Endothelial cell of hepatic sinusoid (primary cell): ENCODE data around the gene AP1AR.

Experiments used
- in situ Hi-C: cut with HindIII; loops from 2 replicates; pipeline ENCODE4 v1.10.0; 2017; ENCODE audit warnings: low sequenced_read_pairs

The AP1AR gene

GRCh38 chr4:112219826-112220366 is 11.7 kb upstream of the AP1AR start:
- in situ Hi-C loops, result loop anchor here (5.0 kb wide), 1 partner anchor 38 kb away; no protein-coding TSS in a partner anchor

- in situ Hi-C loops, result no loop called here
Observed at GRCh38 chr4:112222219-112222955, 9.2 kb upstream of the AP1AR start.

DNA sequence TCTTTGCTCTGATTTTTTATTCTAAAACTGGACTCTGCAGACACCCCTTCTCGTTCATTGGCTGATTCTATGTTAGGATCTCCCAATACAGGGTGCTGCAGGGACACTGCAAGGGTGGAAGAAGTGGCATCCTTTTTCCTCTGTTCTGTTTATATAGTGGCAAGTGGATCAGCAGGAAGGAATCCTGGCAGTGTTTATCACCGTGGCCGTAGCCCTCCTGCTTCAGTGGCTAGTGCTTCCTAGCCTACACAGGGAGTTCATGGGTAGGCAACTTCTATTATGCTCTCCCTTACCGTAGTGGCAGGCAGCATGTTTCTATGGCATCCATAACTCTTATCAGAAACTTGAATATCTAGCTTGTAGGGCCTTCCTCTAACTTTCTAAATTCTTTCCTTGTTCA is 6.4 kb upstream of the AP1AR start:
- in situ Hi-C loops, result no loop called here

GRCh38 chr4:112230879-112231778 is 458 bp upstream of the AP1AR start:
- in situ Hi-C loops, result no loop called here

GRCh38 chr4:112234952-112235609 is 3.5 kb downstream of the AP1AR start:
- in situ Hi-C loops, result no loop called here

GRCh38 chr4:112236040-112236439 is 4.5 kb downstream of the AP1AR start:
- in situ Hi-C loops, result no loop called here

- in situ Hi-C loops, result no loop called here
Observed at GRCh38 chr4:112238833-112239232, 7.2 kb downstream of the AP1AR start.

DNA sequence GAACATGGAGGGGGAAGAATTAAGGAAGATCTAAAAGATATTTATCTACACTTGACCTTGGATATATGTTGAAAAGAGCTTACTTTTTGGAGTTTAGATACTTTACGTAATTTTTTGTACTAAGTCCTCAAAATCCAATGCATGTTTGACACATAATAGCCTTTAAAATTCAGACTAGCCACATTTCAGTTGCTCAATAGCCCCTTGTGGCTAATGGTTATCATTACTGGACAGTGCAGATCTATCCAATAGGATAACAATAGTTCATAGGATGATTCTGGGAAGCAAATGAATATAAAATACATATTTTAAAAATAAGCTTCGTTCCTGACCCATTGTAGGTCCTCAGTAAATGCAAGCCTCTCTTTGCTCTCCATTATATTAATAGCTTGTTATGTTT is 13.8 kb downstream of the AP1AR start:
- in situ Hi-C loops, result no loop called here

GRCh38 chr4:112247021-112247420 is 15.4 kb downstream of the AP1AR start:
- in situ Hi-C loops, result no loop called here

GRCh38 chr4:112251019-112251643 is 19.5 kb downstream of the AP1AR start:
- in situ Hi-C loops, result no loop called here

DNA sequence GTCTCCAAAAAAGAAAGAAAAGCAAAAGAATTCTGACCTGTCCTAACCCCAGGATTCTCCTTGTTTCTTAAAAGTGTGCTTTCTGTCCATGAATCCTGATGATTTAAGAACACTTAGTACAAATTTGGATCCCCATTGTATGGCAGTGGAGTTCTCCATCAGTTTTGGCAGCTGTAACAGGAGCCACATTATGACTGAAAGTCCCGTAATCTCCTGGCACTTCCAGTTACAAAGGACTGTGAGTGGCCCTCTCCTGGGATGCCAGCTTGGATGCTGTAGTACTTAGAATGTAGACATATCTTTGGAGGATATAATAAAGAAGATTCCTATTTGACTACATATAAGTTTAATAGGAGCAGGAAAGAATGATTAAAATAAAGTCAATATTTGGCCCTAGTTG is 20.6 kb downstream of the AP1AR start:
- in situ Hi-C loops, result no loop called here

DNA sequence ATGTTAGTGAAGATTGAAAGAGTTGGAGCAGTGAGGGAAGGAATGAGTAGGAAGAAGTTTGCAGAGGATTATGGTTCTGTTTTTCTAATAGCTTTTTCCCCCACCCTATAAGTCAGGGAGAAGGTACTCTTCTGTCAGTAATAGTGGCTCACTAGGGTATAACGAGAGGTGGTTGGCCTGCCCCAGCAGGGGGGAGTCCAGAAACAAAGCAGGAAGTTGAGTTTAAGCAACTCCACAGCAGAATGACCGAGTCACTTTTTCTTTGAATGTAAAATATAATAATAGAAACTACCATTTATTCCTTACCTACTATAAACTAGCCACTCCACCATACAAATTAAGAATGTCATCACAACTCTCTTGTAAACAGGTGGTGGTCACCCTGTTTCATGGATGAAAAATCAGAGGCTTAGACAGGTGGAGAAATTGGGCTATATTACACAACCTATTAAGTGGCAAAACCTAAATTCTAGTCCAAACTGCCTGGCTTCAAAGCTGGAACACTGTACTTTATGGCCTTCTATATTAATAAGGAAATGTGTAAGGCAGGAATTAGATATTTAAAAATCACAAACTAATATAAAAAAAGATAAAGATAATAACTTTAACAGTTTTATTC is 21.9 kb downstream of the AP1AR start:
- in situ Hi-C loops, result no loop called here

DNA sequence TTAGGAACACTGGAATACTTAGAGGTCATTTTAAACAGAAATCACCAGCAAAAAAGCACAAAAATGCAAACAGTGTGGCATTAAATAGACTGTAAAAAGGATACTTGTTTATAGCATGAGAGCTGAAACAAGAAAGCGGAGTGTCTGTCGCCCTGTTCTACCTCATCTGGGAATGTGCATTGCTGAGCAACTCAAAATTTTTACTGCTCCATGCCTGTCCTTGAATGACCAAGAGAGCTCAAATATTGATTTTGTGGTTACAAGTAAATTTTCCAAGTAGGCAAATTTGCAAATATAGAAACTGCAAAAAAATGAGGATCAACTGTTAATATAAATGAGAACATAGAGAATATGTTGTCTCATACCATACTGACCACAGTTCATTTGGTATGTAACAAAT is 25.5 kb downstream of the AP1AR start:
- in situ Hi-C loops, result no loop called here

DNA sequence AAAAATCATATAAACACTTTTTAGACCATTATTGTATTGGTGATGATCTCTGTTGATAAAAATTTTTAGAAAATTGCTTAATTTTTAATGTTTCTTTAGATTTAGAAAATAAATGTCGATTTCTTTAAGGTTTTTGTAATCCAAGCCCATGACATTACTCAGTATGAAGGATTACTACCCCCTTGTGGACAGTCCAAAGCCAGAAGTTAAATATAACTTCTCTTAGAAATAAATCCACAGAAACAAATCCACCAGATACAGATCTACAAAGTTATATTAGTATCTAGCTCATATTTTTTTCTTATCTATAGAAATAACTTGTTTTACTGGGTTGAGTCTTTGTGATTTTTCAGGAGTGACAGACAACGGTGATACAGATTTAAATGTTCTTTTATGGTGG is 35.2 kb downstream of the AP1AR start:
- in situ Hi-C loops, result no loop called here

GRCh38 chr4:112270051-112270450 is 38.5 kb downstream of the AP1AR start:
- in situ Hi-C loops, result no loop called here

GRCh38 chr4:112270640-112271421 is 39.2 kb downstream of the AP1AR start:
- in situ Hi-C loops, result no loop called here

- in situ Hi-C loops, result no loop called here
Observed at GRCh38 chr4:112272292-112272691, 40.7 kb downstream of the AP1AR start.

DNA sequence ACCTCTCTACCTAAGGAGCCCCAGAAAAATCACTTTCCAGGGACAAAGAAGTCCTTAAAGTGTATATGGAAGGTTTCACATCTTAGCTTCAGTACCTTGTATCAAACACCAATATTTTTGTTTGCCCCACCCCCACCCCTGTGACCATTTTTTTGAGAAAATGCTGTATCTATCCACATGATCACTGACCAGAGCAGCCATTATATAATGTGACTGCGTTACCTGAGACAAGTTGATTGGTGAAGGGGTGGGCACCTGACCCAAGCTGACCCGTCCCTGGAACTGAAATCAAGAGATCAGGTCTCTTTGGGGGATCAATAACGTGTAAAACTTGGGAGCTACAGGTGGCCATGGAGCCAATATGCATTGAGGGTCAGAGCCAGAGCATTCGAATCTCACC is 43.4 kb downstream of the AP1AR start:
- in situ Hi-C loops, result no loop called here

GRCh38 chr4:112276113-112276512 is 44.5 kb downstream of the AP1AR start:
- in situ Hi-C loops, result no loop called here

- in situ Hi-C loops, result no loop called here
Observed at GRCh38 chr4:112277220-112277619, 45.6 kb downstream of the AP1AR start.
